ENCODE results near the gene AGPAT4.
"Not testable (repeated sequence)": the region's sequence is repeated elsewhere in the genome, so short reads cannot be mapped to it uniquely, and the experiment has no call there.

AGPAT4 gene

GRCh38 chr6:161198783-161199460 is 74.9 kb downstream of the AGPAT4 start:
- no peak for DNase-seq

- DNase-seq, result no peak
These were observed 75.7 kb downstream of the AGPAT4 start for GRCh38 chr6:161198176-161198575.

- no peak for DNase-seq
These were observed 78.5 kb downstream of the AGPAT4 start for GRCh38 chr6:161195386-161195785.

GRCh38 chr6:161194374-161194773 is 79.5 kb downstream of the AGPAT4 start:
- DNase-seq, result no peak

GRCh38 chr6:161192636-161193411 is 81.0 kb downstream of the AGPAT4 start:
- no peak for DNase-seq

- no peak for DNase-seq
These were observed 82.2 kb downstream of the AGPAT4 start for GRCh38 chr6:161191671-161192070.

GRCh38 chr6:161191007-161191406 is 82.9 kb downstream of the AGPAT4 start:
- no peak for DNase-seq

GRCh38 chr6:161189891-161190290 is 84.0 kb downstream of the AGPAT4 start:
- DNase-seq, result no peak

- DNase-seq, result no peak
These were observed 85.1 kb downstream of the AGPAT4 start for GRCh38 chr6:161188547-161189465.

GRCh38 chr6:161186173-161186769 is 87.6 kb downstream of the AGPAT4 start:
- no peak for DNase-seq

GRCh38 chr6:161181121-161181520 is 92.7 kb downstream of the AGPAT4 start:
- DNase-seq, result no peak

GRCh38 chr6:161178155-161178554 is 95.7 kb downstream of the AGPAT4 start:
- not testable (repeated sequence) for DNase-seq

GRCh38 chr6:161176428-161176827 is 97.4 kb downstream of the AGPAT4 start:
- DNase-seq, result not testable (repeated sequence)

GRCh38 chr6:161172769-161173168 is 101.1 kb downstream of the AGPAT4 start:
- not testable (repeated sequence) for DNase-seq

GRCh38 chr6:161171207-161171606 is 102.7 kb downstream of the AGPAT4 start:
- DNase-seq, result no peak

GRCh38 chr6:161169696-161170095 is 104.2 kb downstream of the AGPAT4 start:
- no peak for DNase-seq

- DNase-seq, result no peak
These were observed 104.8 kb downstream of the AGPAT4 start for GRCh38 chr6:161169035-161169434.

- DNase-seq, result peak; percentile 18
These were observed 105.5 kb downstream of the AGPAT4 start for GRCh38 chr6:161168281-161168891.

GRCh38 chr6:161166677-161167076 is 107.2 kb downstream of the AGPAT4 start:
- no peak for DNase-seq

- DNase-seq, result no peak
These were observed 107.7 kb downstream of the AGPAT4 start for GRCh38 chr6:161166176-161166575.

GRCh38 chr6:161164182-161164625 is 109.7 kb downstream of the AGPAT4 start:
- DNase-seq, result no peak

GRCh38 chr6:161163466-161164181 is 110.2 kb downstream of the AGPAT4 start:
- DNase-seq, result no peak

Measured in NCI-H2227 treated with DMSO at 0.1 percent for 48 hours (cell line).